GM10266 (cell line): ENCODE measurements around the gene SRRM3.

Experiments used
- DNase-seq: peaks from one replicate; pipeline ENCODE4 v3.0.0; 2012; ENCODE audit errors: extremely low spot score
- TF ChIP-seq, protein P1 (sequence below): IDR thresholded peaks from 2 replicates; pipeline ENCODE4 v1.5.1; 2012; ENCODE audit warnings: mild to moderate bottlenecking, low read depth; ENCODE audit not compliant: control insufficient read depth, insufficient read depth; ENCODE audit errors: missing control alignments

Gene SRRM3

DNA sequence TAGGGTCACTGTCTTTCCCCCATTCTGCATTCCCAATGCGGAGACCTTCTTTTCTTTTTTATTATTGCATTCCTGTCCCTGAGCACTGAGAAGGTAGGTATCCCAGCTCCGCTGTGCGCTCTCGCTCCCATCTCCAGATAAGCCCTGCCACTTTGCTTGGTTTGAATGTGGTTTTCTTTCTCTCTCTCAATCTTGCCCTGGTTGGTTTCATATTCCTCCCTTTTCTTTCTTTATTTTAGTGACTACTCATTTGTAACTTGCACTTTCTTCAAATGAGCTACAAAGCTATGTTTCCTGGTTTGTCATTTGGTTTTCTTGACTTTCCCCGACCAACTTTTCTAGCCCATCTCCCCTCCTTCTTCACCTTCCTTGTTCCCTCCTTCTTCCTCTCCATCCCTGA is 71.8 kb downstream of the SRRM3 start:
- no peak for DNase-seq

DNA sequence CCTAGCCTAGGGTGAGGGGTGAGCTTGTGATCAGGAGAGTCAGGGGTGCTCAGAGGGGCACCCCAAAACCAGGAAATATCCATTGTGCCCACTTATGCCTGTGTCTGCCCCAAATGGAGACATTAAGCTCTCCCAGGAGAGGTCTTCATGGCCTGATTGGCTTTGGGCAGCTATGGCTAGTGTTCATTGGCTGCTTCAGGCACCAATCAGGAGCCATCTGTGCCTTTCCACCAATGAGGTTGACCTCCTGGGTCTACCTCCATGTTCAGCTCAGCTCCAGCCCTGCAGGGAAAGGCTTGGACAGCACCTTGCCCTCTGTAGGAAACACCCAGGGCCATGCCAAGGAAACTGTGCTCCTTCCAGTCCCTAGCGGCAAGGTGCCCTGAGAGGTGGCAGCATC is 76.8 kb downstream of the SRRM3 start:
- no peak for DNase-seq
- TF ChIP-seq, protein P1, sequence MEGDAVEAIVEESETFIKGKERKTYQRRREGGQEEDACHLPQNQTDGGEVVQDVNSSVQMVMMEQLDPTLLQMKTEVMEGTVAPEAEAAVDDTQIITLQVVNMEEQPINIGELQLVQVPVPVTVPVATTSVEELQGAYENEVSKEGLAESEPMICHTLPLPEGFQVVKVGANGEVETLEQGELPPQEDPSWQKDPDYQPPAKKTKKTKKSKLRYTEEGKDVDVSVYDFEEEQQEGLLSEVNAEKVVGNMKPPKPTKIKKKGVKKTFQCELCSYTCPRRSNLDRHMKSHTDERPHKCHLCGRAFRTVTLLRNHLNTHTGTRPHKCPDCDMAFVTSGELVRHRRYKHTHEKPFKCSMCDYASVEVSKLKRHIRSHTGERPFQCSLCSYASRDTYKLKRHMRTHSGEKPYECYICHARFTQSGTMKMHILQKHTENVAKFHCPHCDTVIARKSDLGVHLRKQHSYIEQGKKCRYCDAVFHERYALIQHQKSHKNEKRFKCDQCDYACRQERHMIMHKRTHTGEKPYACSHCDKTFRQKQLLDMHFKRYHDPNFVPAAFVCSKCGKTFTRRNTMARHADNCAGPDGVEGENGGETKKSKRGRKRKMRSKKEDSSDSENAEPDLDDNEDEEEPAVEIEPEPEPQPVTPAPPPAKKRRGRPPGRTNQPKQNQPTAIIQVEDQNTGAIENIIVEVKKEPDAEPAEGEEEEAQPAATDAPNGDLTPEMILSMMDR: no peak

More for the DNA sequence above, 71.8 kb downstream of the SRRM3 start:
- TF ChIP-seq, protein P1: no peak

DNA sequence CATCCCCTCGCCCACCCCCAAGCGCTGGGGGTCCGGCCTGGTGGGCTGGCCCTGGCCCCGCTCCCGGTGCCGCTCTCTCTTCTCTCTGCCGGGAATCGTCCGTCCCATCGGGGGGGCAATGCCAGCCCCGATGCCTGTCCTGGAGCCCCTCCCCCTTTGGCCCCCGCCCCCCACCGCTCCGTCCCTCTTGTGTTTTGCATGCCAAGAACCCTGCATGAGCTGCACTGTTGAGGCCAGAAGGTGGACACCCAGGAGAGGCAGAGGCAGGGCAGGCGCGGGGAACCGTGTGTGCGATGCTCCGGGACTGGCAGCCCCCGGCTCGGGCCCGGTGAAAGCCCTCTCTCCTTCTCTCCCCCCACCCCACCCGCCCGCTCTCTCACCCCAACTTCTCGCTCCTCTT is 78.7 kb downstream of the SRRM3 start:
- TF ChIP-seq, protein P1: no peak
- no peak for DNase-seq

DNA sequence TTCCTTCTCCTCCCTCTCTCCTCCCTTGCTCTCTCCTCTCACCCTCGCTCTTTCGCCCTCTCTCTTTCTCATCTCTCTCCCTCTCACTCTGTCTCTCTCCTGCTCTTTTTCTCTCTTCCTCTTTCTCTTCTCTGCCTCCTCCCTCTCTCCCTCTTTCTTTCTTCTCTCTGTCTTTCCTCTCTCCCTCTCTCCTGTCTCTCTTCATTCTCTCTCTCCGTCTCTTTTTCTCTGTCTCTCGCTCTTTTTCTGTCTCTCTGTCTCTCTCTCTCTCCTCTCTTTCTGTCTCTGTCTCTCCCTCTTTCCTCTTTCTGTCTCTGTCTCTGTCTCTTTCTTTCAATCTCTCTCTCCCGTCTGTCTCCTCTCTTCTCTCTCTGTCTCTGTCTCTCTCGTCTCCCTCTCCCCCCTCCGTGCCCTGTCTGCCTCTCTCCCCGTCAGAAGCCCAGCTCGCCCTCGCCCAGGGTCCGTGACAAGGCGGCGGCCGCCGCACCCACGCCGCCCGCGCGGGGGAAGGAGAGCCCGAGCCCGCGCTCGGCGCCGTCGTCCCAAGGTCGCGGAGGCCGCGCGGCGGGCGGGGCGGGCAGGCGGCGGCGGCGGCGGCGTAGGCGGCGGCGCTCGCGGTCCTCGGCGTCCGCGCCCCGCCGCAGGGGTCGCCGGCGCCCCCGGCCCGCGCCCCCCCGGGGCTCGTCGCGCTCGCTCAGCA is 79.5 kb downstream of the SRRM3 start:
- DNase-seq: no peak
- TF ChIP-seq, protein P1: no peak

DNA sequence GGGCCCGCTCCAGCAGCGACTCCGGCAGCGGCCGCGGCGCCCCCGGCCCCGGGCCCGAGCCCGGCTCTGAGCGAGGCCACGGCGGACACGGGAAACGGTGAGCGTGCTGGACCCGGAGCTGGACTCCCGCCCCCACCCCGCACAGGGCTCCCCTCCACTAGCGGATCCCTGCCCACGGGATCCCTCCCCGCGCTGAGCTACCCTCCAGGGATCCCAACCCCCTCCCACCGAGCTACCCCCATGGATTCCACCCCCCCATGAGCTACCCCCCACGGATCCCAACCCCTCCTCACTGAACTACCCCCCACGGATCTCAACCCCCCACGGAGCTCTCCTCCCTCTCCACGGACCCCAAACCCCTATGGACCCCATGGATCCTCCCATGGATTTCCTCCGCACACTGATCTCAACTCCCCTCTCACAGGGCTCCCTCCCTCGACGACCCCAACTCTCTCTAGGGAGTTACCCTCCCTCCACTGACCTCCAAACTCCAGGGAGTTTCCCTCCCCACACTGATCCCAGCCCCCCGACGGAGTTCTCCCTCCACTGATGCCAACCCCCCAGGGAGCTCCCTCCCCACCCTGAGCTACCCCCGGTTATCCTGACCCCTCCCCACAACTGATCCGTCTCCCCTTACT is 80.1 kb downstream of the SRRM3 start:
- TF ChIP-seq, protein P1: no peak
- DNase-seq: no peak

DNA sequence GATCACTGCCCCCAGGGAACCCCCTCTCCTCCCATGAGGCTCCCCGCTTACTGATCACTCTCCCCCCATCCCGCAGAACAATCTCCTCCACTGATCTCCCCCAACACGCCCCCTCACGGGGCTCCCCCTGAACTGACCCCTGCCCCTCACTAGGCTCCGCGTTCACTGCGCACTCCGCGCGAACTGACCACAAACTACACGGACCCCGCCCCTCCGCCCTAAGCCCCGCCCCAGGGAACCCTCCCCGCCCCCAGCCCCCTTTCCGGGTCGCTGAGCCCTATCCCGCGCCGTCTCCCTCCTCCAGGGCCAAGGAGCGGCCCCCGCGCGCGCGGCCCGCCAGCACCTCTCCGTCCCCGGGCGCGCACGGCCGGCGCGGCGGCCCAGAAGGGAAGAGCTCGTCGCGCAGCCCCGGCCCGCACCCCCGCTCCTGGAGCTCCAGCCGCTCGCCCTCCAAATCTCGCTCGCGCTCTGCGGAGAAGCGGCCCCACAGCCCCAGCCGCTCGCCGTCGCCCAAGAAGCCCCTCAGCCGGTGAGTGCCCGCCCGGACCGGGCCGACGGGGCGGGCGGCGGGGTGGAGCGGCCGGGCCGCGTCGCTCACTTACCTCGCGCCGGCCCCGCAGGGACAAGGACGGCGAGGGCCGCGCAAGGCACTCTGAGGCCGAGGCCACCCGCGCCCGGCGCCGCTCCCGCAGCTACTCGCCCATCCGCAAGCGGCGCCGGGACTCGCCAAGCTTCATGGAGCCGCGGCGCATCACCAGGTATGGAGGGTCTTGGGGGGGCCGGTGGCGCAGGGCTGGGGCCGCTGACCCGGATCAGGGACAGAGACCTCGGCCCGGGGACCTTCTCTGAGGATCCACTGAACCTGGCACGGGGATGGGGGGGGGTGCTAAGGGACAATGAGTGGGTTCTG is 80.9 kb downstream of the SRRM3 start:
- TF ChIP-seq, protein P1: no peak
- DNase-seq: no peak
